Endothelial cell (in vitro differentiated cells): Measurements from ENCODE around the gene BRICD5. TPM values are rescaled to one million over a fixed set of nuclear protein-coding genes. Genes with fewer than 3 reads are reported as not detected.

Experiments
- DNase-seq: peaks from one replicate; pipeline ENCODE4 v3.0.0; 2021; ENCODE audit warnings: low spot score
- H3K27ac Mint-ChIP-seq: one replicate; pipeline ENCODE4 v1.8.0; 2021; ENCODE audit warnings: mixed read lengths, inconsistent platforms; ENCODE audit not compliant: unreplicated experiment
- H3K27me3 Mint-ChIP-seq: one replicate; pipeline ENCODE4 v1.8.0; 2021; ENCODE audit warnings: mild to moderate bottlenecking, moderate library complexity, mixed read lengths, inconsistent platforms; ENCODE audit not compliant: unreplicated experiment
- H3K36me3 Mint-ChIP-seq: one replicate; pipeline ENCODE4 v1.8.0; 2021; ENCODE audit warnings: mild to moderate bottlenecking, low read depth, mixed read lengths, inconsistent platforms; ENCODE audit not compliant: unreplicated experiment
- H3K4me1 Mint-ChIP-seq: one replicate; pipeline ENCODE4 v1.8.0; 2021; ENCODE audit warnings: mild to moderate bottlenecking, mixed read lengths, inconsistent platforms; ENCODE audit not compliant: unreplicated experiment
- H3K4me3 Mint-ChIP-seq: one replicate; pipeline ENCODE4 v1.8.0; 2021; ENCODE audit warnings: mild to moderate bottlenecking, mixed read lengths, inconsistent platforms; ENCODE audit not compliant: unreplicated experiment
- H3K9me3 Mint-ChIP-seq: one replicate; pipeline ENCODE4 v1.8.0; 2021; ENCODE audit warnings: mixed read lengths, inconsistent platforms; ENCODE audit not compliant: unreplicated experiment
- CTCF ChIP-seq: fragments of 200-600 bp; sonication (generic); IDR thresholded peaks from one replicate; pipeline ENCODE4 v1.5.0; 2021; ENCODE audit warnings: antibody characterized with exemption; ENCODE audit not compliant: unreplicated experiment
- total RNA-seq: library from RNA; stranded (reverse); fragmentation: NEBNext Ultra II Directional; extraction: Animal tissue kit (Norgen Biotek cat#: 25700); gene quantifications from one replicate; pipeline ENCODE4 v1.2.1, GENCODE V29; 2021; ENCODE audit not compliant: unreplicated experiment

The BRICD5 gene
- total RNA-seq, 1 donor from 2014 or later = 21.1 TPM

DNA sequence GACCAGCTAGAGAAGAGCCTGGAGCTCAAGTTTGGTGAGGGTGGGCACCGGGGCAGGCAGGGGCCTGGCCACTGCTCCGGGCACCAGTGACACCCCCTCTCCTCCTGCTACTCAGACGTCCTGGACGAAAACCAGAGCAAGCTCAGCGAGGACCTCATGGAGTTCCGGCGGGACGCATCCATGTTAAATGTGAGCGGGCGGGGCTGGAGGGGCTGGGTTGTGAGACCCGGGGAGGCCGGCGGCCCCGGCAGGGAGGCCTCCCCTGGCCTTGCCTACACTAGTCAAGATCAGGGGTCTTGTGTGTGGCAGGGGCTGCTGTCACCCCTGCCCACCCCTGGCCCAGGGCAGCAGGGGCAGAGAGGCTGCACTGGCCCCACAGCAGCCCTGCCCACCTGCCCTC, 37.3 kb downstream of the BRICD5 start:
- H3K27ac Mint-ChIP-seq = peak overlapping the region; percentile 52
- H3K4me3 Mint-ChIP-seq = peak overlapping the region; percentile 65
- peaks cover 7% of the 10 kb centered on the region for H3K27me3 Mint-ChIP-seq
- TF ChIP-seq CTCF = no peak
- peaks cover 17% of the 10 kb centered on the region for H3K4me1 Mint-ChIP-seq
- no peaks in the 10 kb centered on the region for H3K9me3 Mint-ChIP-seq
- H3K36me3 Mint-ChIP-seq = peaks cover 14% of the 10 kb centered on the region
- DNase-seq = no peak

DNA sequence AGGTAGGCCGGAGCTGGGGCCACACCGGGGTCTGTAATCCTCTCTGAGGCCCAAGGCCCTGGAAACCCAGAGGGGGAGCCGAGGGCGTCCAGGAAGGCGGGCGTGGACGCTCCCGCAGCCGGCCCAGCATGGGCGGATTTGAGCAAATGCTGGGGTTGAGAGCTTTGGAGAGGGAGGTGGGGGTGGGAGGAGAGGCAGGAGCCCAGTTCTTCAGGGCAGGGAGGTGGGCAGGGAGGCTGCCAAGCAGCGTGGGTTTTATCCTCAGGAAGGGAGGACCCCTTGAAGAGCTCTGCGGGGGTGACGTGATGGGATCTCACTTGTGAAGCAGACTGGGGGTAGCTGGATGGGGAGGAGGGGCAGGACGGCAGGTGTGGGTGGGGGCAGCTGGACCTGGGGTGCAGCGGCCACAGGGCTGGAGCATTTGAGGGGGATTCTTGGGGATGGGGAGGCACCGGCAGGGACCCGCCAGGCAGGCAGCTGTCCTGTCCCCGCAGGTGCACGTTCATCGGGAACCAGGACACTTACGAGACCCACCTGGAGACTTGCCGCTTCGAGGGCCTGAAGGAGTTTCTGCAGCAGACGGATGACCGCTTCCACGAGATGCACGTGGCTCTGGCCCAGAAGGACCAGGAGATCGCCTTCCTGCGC, 37.9 kb downstream of the BRICD5 start:
- no peaks in the 10 kb centered on the region for H3K9me3 Mint-ChIP-seq
- TF ChIP-seq CTCF = no peak
- peaks cover 7% of the 10 kb centered on the region for H3K27me3 Mint-ChIP-seq
- H3K4me3 Mint-ChIP-seq = peak overlapping the region; percentile 65
- peaks cover 20% of the 10 kb centered on the region for H3K4me1 Mint-ChIP-seq
- peak overlapping the region; percentile 52 for H3K27ac Mint-ChIP-seq
- DNase-seq = no peak
- H3K36me3 Mint-ChIP-seq = peaks cover 14% of the 10 kb centered on the region

GRCh38 chr16:2171601-2172178, 39.0 kb downstream of the BRICD5 start:
- peak overlapping the region; percentile 78 for H3K27ac Mint-ChIP-seq
- TF ChIP-seq CTCF = no peak
- H3K27me3 Mint-ChIP-seq = peaks cover 5% of the 10 kb centered on the region
- no peaks in the 10 kb centered on the region for H3K9me3 Mint-ChIP-seq
- no peak for DNase-seq
- peaks cover 20% of the 10 kb centered on the region for H3K4me1 Mint-ChIP-seq
- H3K36me3 Mint-ChIP-seq = peaks cover 9% of the 10 kb centered on the region
- peak overlapping the region; percentile 57 for H3K4me3 Mint-ChIP-seq

- H3K9me3 Mint-ChIP-seq = no peaks in the 10 kb centered on the region
- DNase-seq = no peak
- peak overlapping the region; percentile 95 for H3K27ac Mint-ChIP-seq
- TF ChIP-seq CTCF = no peak
- H3K4me3 Mint-ChIP-seq = no peak overlapping the region
- H3K4me1 Mint-ChIP-seq = peaks cover 20% of the 10 kb centered on the region
- peaks cover 5% of the 10 kb centered on the region for H3K27me3 Mint-ChIP-seq
- H3K36me3 Mint-ChIP-seq = peaks cover 14% of the 10 kb centered on the region
Observed at GRCh38 chr16:2170587-2171435, 39.9 kb downstream of the BRICD5 start.
